HUDEP-2 (cell line): ENCODE measurements around the gene TLL2.

Source experiments
- DNase-seq, 76 experiments: peaks; one replicate each; lab custom pipeline; 2025; ENCODE audit not compliant: unreplicated experiment in 76 of 76; lab: John Stamatoyannopoulos, UW

The TLL2 gene

DNA sequence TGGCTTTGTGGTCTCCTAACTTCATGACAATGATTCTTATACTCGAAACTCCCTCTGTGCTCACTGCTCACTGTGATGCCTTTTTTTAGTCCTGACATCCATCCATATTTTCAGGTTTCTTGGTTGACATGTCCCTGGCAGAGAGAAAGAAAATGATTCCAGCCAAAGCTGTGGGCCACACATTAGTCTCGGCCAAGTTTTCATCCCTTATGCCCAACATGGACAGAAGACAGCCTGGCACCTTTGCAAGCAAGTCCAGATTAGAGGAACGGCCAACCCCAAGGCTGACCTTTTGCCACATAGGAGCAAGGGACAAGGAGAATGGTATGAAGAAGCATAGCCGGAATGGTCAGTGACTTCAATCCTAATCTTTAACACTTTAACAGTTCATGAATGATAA is 146.3 kb downstream of the TLL2 start:
- no peak for DNase-seq

GRCh38 chr10:96366508-96366907 is 147.2 kb downstream of the TLL2 start:
- no peak for DNase-seq

DNA sequence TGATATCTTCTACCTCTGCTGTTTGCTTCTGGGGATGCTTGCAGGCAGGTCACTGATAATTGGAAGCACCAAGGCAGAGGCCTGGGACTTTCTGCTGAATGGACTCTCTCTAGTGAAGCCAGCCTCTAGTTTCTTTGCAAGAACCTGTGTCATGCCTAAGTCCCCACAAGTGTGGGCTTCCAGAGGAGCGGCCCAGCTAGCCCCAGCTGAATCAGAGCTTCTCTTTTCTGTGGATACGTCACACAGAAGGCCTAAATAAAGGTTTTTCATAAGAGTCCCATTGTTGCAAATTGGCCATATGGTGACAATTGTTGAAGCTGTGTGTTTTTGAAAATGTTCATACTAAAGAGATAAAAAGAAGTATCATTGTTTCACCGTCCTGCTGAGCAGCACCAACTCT is 148.2 kb downstream of the TLL2 start:
- no peak for DNase-seq

DNA sequence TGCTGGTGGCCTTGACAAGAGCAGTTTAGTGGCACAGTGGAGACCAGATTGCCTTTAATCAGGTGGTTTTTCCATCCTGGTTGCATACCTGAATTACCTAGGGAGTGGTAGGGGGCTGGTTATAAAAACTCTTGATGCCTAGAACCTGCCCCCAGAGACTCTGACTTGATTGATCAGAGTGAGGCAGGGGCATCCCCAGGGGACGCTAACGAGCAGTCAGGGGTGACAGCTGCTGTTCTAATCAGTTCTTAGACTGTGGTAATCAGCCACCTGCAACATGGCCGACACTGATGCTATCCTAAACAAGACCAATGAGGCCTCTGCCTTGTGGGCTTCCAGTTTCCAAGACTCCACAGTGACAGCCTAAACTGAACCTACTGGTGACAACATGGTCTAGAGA is 153.0 kb downstream of the TLL2 start:
- no peak for DNase-seq

- no peak for DNase-seq
These were observed 153.4 kb downstream of the TLL2 start for GRCh38 chr10:96360331-96360730.

- no peak for DNase-seq
These were observed 154.1 kb downstream of the TLL2 start for GRCh38 chr10:96359616-96360015.

GRCh38 chr10:96358851-96359540 is 154.7 kb downstream of the TLL2 start, which contains the start of gene OPALIN:
Gene OPALIN, minus strand, starts transcription at chr10:96359002. Its CDS starts 106 bp downstream, at chr10:96358896.
- no peak for DNase-seq

DNA sequence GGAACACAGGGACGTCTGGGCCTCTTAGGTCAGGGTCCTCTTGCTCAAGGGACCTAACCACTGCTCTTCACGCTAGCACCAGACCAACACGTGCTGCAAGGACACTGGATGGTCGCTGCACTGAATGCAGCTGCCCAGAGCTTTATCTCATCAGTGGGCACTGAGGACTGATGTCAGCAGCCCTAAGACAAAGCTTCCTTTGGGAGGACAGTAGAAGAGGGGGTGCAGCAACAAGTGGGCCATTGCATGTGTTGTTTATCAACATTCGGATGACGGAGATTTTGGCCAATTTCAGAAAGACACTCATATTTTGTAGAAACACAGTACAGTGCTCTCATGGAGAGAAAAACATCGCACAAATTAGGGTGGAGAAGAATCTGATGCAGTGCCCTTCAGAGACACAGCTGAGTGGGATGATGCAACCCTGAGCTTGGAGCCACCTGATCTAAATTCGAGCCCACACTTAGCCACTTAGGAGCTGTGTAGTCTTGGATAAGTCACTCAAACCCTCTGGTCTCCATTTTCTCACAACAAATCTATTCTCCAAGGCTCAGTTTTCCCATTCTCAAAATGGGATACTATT is 156.6 kb downstream of the TLL2 start:
- no peak for DNase-seq

DNA sequence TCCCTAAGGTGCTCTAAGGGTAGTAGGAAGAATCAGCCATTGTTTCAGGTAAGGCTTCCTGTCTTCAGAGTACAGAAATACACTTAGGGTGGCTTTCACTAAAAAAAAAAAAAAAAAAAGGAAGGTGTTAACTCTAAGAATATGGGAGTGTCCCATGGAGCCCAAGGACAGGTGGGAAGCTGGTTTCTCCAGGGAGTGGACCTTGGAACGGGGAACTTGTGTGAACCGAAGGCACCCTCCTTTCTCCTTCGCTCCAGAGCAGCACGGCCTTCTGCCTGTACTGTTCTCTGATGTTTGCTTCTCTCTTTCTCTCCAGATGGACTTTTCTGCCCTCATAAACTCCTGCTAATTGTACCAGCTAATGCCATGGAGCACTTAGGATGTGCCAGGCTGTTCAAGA is 161.1 kb downstream of the TLL2 start:
- DNase-seq = no peak

GRCh38 chr10:96352027-96352426 is 161.7 kb downstream of the TLL2 start:
- DNase-seq = no peak

DNA sequence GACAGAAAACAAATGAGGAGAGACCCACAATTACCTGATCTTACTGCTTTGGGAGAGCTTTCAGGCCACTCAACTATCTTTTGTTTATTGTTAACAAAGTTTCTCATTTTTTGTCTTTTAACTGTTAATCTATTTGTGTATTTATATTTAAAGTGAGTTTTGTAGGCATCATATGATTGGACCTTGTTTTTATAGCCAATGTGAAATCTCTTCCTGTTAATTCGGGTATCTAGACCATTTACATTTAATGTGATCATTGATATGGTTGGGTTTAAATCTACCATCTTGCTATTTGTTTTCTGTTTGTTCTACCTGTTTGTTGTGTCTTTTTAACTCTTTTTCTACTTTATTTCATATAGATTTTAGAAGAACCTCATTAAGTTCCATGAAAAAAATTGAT is 167.4 kb downstream of the TLL2 start:
- DNase-seq = no peak

DNA sequence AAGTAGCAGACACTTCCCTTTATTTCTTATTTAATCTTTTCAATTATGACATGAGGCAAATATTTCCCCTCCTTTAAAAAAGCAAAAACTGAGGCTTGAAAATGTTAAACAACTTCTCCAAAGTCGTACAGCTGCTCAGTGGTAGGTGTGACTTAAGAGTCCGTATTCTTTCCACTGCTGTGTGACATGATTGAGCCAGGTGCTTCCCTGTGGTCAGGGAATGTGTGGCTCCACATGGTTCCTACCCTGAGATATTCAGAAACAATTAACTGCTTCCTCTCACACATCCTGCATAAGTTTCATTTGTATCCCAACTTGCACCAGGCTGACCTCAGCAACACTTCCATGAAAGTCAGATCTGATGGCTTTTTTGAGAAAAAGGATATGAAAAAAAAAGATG is 168.5 kb downstream of the TLL2 start:
- no peak for DNase-seq

GRCh38 chr10:96344178-96344577 is 169.5 kb downstream of the TLL2 start:
- DNase-seq = no peak

GRCh38 chr10:96342402-96342801 is 171.3 kb downstream of the TLL2 start:
- DNase-seq = no peak

DNA sequence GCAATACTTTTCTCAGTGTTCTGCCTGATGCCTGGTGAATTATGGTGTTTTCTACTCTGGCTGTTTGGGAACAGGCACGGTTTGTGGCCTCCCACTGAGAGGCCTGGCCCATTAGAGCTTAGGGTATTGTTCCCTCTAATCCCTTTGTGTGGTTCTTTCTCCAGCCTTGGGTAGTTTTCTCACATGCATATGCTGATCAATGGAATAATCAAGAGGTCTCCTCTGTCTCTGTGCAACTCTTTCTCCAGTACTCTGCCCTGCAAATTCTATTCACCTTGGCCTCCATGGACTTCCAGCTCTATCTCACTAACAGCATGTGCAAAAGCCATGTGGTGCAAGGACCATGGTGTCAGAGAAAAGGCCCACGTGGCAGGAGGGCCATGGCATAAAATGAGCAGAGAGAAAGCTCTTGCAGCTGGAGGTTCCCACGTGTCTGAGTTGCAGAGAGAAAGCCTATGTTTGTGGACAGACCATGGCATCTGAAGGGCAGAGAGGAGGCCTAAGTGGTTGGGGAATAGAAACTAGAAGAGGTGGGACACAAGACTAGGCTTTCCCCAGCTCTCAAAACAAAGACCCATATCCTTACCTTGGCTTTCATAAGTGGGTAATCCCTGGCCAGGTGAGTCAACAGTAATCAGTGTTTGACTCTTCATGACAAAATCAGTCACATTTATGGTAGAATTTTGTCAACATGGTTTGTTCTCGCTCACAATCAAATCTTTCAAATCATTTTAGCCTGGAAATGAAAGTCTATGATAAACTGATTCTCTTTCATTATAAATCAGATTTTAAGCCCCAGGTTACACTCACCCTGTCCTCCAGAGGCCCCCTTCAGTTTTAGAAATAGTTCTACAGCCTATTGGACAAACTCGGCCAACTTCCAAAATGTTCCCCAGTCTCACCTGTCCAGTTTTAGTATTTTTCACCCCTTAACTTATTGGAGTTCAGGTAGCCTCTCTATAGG is 172.2 kb downstream of the TLL2 start:
- no peak for DNase-seq

DNA sequence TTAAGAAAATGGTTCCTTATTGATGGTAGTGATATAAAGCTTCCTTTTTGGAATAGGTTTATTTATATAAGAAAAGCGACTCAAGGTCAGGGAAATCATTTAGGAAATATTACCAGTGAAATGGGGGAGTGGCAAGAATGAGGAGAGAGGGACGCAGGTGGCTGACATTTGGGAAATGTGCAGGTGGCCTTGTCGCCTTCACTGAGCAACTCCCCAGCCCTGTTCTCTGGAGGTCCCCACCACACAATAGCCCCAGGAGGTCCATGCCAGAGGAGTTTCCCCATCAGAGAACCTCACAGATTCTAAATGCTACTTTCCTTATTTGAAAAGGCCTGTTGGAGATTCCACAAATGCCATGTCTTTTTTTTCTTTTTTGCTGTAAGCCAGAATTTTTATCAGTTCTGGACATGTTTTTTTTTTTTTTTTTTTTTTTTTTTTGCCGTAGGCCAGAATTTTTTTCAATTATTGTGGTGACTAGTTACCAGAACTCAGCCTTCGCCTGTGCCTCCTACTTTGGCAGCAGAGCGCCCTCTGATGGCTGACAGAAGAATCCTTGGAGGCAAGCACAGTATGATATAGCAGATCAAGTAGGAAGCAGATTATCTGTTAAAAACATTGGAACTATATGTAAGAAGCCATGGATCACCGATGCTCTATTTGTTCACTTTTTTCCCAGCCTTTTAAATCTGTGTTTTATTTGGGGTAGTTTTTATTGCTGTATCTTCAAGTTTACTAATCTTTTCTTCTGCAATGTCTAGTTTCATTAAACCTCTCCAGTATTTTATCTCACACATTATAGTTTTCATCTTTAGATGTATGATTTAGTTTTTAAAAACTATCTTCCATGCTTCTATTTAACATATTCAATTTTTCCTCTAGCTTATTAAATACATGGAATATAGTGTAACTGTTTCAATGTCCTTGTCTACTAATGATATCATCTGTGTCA is 173.5 kb downstream of the TLL2 start:
- peak in 53 of 76 experiments; percentile 3 to 59 (median 32) for DNase-seq

DNA sequence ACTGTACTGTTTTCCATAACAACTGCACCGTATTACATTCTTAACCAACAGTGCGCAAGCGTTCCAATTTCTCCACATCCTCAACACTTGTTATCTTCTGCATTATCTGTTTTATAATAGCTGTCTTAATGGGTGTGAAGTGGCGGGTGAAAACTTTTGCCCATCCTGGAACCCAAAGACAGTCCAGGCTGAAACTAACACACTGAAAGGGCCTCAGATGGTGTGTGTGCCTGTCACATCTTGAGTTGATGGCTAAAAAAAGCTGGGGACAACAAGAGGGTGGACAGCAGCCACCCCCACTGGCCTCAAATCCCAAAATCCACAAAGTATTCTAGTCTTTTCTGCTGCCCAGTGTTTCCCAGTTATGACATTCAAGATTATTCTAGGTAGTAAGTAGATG is 174.3 kb downstream of the TLL2 start:
- DNase-seq = no peak

DNA sequence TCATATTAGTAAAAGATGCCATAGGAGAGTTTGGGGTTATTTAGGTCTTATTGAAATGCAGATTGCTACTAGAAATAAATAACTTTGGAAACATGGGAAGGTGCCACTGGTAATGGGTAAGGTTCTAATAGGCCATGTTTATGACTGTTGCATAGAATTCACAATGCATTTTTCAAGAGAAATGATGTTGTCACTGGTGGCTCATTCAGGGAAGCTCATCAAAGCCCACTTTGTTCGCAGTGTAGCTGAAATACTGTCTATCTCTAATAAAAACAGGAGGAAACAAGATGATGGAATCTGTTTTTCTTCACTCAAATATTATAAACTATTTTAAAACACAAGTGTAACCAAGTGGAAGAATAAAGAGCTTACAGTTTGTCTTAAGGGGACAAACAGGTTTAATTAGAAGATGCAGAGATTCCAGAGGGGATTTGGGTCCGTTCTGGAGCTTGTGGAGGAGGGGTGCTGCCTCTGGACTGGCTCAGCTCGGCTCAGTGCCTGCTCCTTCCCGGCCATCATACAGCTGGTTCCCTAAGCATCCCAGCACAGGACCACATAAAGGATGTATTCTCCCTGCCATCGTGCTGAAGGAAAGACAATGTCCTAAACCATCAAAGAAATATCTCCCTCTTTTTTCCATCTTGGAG is 175.3 kb downstream of the TLL2 start:
- no peak for DNase-seq

GRCh38 chr10:96337106-96337505 is 176.6 kb downstream of the TLL2 start:
- DNase-seq = no peak
